HepG2 (cell line): ENCODE data around the gene CXCL8. TPM values are rescaled to one million over a fixed set of nuclear protein-coding genes. Genes with fewer than 3 reads are reported as not detected.

ENCODE experiments used
- ATAC-seq: fragments of 200-7000 bp; cut with Tn5 transposase; 3 replicates; pipeline ENCODE4 v1.9.1; 2020; ENCODE audit warnings: mild to moderate bottlenecking, moderate library complexity
- BruUV-seq: library from RNA; stranded (reverse); fragments of 400-500 nt; replicated peaks from 2 replicates; lab custom pipeline; 2021; lab: Mats Ljungman, UMichigan
- CTCF ChIA-PET: fragments of 300-600 bp; formaldehyde crosslinking; extraction: SDS; loops from one replicate; lab custom pipeline; 2021; ENCODE audit warnings: low total read pairs, inconsistent platforms, low intra/inter-chr PET ratio; lab: Yijun Ruan, JAX
- POLR2A ChIA-PET: fragments of 350-600 bp; sonication (Branson Sonifier 250); formaldehyde crosslinking; loops from one replicate; lab custom pipeline; 2020; ENCODE audit warnings: antibody characterized with exemption, inconsistent platforms; lab: Yijun Ruan, JAX
- DNase-seq: peaks from one replicate; pipeline ENCODE4 v3.0.0-alpha.2; 2015; ENCODE audit warnings: low spot score
- FAIRE-seq: peaks from 3 replicates; lab custom pipeline; 2011; peaks lifted over from hg19 to GRCh38; lab: Jason Lieb, UNC
- H2AFZ ChIP-seq: one replicate; pipeline ENCODE4 v1.6.1; 2011; ENCODE audit warnings: low read length, inconsistent platforms
- H3K27ac ChIP-seq: fragments of 300-600 bp; 3 replicates; pipeline ENCODE4 v1.8.0; 2011; ENCODE audit warnings: mixed run types, mild to moderate bottlenecking, mixed read lengths, low read length, inconsistent platforms; ENCODE audit not compliant: insufficient read depth; ENCODE audit errors: extremely low read length
- H3K27me3 ChIP-seq, 2 experiments: fragments of 200-600 bp in 1 of 2; 2 replicates in 1 of 2; 3 replicates in 1 of 2; pipeline versions ENCODE4 v1.6.0 to v1.8.0; 2011; ENCODE audit warnings: low read length in 2 of 2, mild to moderate bottlenecking in 2 of 2, moderate library complexity in 2 of 2, inconsistent platforms in 1 of 2; ENCODE audit not compliant: insufficient read depth in 2 of 2, control insufficient read depth in 1 of 2
- H3K36me3 ChIP-seq, 2 experiments: fragments of 200-600 bp in 1 of 2; replicated peaks in 1 of 2; 2 replicates in 1 of 2; 3 replicates in 1 of 2; pipeline versions ENCODE4 v1.5.1 to v1.8.0; 2011; ENCODE audit warnings: low read length in 2 of 2, inconsistent platforms in 1 of 2; ENCODE audit not compliant: insufficient read depth in 2 of 2, control insufficient read depth in 1 of 2
- H3K4me1 ChIP-seq: 2 replicates; pipeline ENCODE4 v1.5.1; 2012; ENCODE audit warnings: low read length, inconsistent platforms; ENCODE audit not compliant: insufficient read depth
- H3K4me2 ChIP-seq: 2 replicates; pipeline ENCODE4 v1.6.0; 2011; ENCODE audit warnings: low read depth, low read length, inconsistent platforms
- H3K4me3 ChIP-seq, 3 experiments: fragments of 200-600 bp in 1 of 3; sonication (generic), shearing (Covaris generic) in 1 of 3; replicated peaks in 1 of 3; 2 replicates each; pipeline ENCODE4 v1.5.1; 2011 to 2016; ENCODE audit warnings: low read length in 3 of 3, inconsistent platforms in 2 of 3, low read depth in 2 of 3, mild to moderate bottlenecking in 2 of 3, control low read depth in 1 of 3, mixed read lengths in 1 of 3; ENCODE audit not compliant: insufficient read depth in 1 of 3
- H3K79me2 ChIP-seq: one replicate; pipeline ENCODE4 v1.6.1; 2011; ENCODE audit warnings: low read length, inconsistent platforms; ENCODE audit not compliant: insufficient read depth
- H3K9ac ChIP-seq: 2 replicates; pipeline ENCODE4 v1.6.0; 2011; ENCODE audit warnings: mild to moderate bottlenecking, low read depth, low read length, inconsistent platforms; ENCODE audit not compliant: insufficient read depth
- H3K9me3 ChIP-seq: 2 replicates; pipeline ENCODE4 v1.5.1; 2012; ENCODE audit warnings: mild to moderate bottlenecking, low read length
- H4K20me1 ChIP-seq: 2 replicates; pipeline ENCODE4 v1.6.0; 2011; ENCODE audit warnings: inconsistent platforms, mild to moderate bottlenecking, low read length, moderate library complexity; ENCODE audit not compliant: insufficient read depth
- CSRNP2 ChIP-seq: sonication (generic); formaldehyde crosslinking; conservative IDR thresholded peaks from 2 replicates; pipeline ENCODE4 v1.8.0; 2022; ENCODE audit warnings: low read depth, missing genetic modification reagents
- NPAS2 ChIP-seq: sonication (generic); formaldehyde crosslinking; IDR thresholded peaks from 2 replicates; pipeline ENCODE4 v1.8.0; 2022; ENCODE audit warnings: mild to moderate bottlenecking, missing genetic modification reagents, borderline replicate concordance
- ZBTB43 ChIP-seq: sonication (generic); formaldehyde crosslinking; conservative IDR thresholded peaks from 2 replicates; pipeline ENCODE4 v1.4.0; 2020; ENCODE audit warnings: missing genetic modification reagents
- ZNF280D ChIP-seq: sonication (generic); formaldehyde crosslinking; IDR thresholded peaks from 2 replicates; pipeline ENCODE4 v1.5.1; 2020; ENCODE audit warnings: mild to moderate bottlenecking, missing genetic modification reagents
- WGBS: methylation state at CpG from one replicate; pipeline ENCODE4 v1.1.6; 2017; ENCODE audit warnings: low lambda C conversion rate; 5-methylcytosine and 5-hydroxymethylcytosine counted together
- in situ Hi-C: cut with HindIII; loops from 2 replicates; pipeline ENCODE4 v1.10.0; 2017; ENCODE audit warnings: low pct_unique_long_range_greater_than_20kb; ENCODE audit not compliant: extremely low pct_ligation_motif_present
- intact Hi-C: fragments of 100-400 bp; cut with micrococcal nuclease; formaldehyde crosslinking; loops from one replicate; pipeline ENCODE4 v1.10.0; 2022; ENCODE audit not compliant: unreplicated experiment
- polyA plus RNA-seq, 8 experiments: library from polyadenylated mRNA; depleted of rRNA in 3 of 8; stranded (reverse) in 7 of 8; unstranded in 1 of 8; fragments of >200 nt; fragmentation: Illumina TruSeq in 4 of 8; extraction: Trizol in 4 of 8; gene quantifications; 2 replicates each; pipeline versions ENCODE4 v1.2.1 to v1.2.3, GENCODE V29; 2011 to 2016; ENCODE audit warnings: low read depth in 4 of 8, missing spikeins in 1 of 8, mixed read lengths in 1 of 8; ENCODE audit not compliant: insufficient read depth in 1 of 8
- total RNA-seq, 5 experiments: library from RNA; depleted of rRNA; stranded (reverse); fragments of >200 nt; fragmentation: Illumina TruSeq; extraction: Trizol; gene quantifications; 2 replicates each; pipeline ENCODE4 v1.2.3, GENCODE V29; 2016; ENCODE audit warnings: low read depth in 1 of 5

CXCL8 gene
- total and polyA plus RNA-seq, 2 of the 13 experiments (the other 11 are each of a cell fraction or from before 2014, with no cell fraction given), result 1.8 to 7.8 TPM

- ChIA-PET CTCF (no interaction called here), POLR2A (no interaction called here)
- no peaks in the 10 kb centered on the region; the same call in 1 of the 2 replicates for H4K20me1 ChIP-seq
- in situ Hi-C loops (no loop called here), intact Hi-C loops (no loop called here)
- no peak overlapping the region for H3K27ac ChIP-seq
- DNase-seq, result no peak
- no peak for TF ChIP-seq NPAS2 (CRISPR knock-in tag)
- TF ChIP-seq ZBTB43 (CRISPR knock-in tag), result no peak
- no peak for TF ChIP-seq CSRNP2
- TF ChIP-seq ZNF280D (CRISPR knock-in tag), result no peak
- 2% methylated on average over 2 of the region's 2 CpGs for WGBS
- H3K4me1 ChIP-seq, result no peaks in the 10 kb centered on the region
- no peaks in the 10 kb centered on the region for H3K79me2 ChIP-seq
- H3K9me3 ChIP-seq, result no peaks in the 10 kb centered on the region
- no peak overlapping the region for H3K4me3 ChIP-seq
- H3K4me2 ChIP-seq, result no peak overlapping the region
- no peaks in the 10 kb centered on the region for H3K36me3 ChIP-seq
- BruUV-seq, result no TSS peak
- FAIRE-seq, result no peak
- ATAC-seq, result no peak
- H3K27me3 ChIP-seq, result peaks cover 0 to 3% of the 10 kb centered on the region in 2 experiments; a peak in 1 of 5 replicates
- no peak overlapping the region for H2AFZ ChIP-seq
- H3K9ac ChIP-seq, result no peak overlapping the region
These were observed 28.4 kb upstream of the CXCL8 start for GRCh38 chr4:73711989-73712388.
